Calu3 (cell line): ENCODE results near the gene ITGB2. TPM values are rescaled to one million over a fixed set of nuclear protein-coding genes. Genes with fewer than 3 reads are reported as not detected.
"Not testable (repeated sequence)": the region's sequence is repeated elsewhere in the genome, so short reads cannot be mapped to it uniquely, and the experiment has no call there.

Experiments
- BruUV-seq: library from RNA; stranded (reverse); fragments of 400-500 nt; replicated peaks from 2 replicates; lab custom pipeline; 2021; lab: Mats Ljungman, UMichigan
- CTCF ChIA-PET: fragments of 300-600 bp; sonication (Branson Sonifier 250); formaldehyde crosslinking; loops from one replicate; lab custom pipeline; 2022; ENCODE audit warnings: antibody characterized with exemption; lab: Charles Lee
- DNase-seq: peaks from one replicate; pipeline ENCODE4 v3.0.0; 2022
- H3K27ac Mint-ChIP-seq: one replicate; pipeline ENCODE4 v1.8.0; 2022; ENCODE audit warnings: mixed read lengths; ENCODE audit not compliant: unreplicated experiment
- H3K27me3 Mint-ChIP-seq: one replicate; pipeline ENCODE4 v1.8.0; 2022; ENCODE audit warnings: mixed read lengths; ENCODE audit not compliant: unreplicated experiment
- H3K36me3 Mint-ChIP-seq: one replicate; pipeline ENCODE4 v1.8.0; 2022; ENCODE audit warnings: mild to moderate bottlenecking, moderate library complexity, mixed read lengths; ENCODE audit not compliant: insufficient read depth, unreplicated experiment
- H3K4me1 Mint-ChIP-seq: one replicate; pipeline ENCODE4 v1.8.0; 2022; ENCODE audit warnings: mild to moderate bottlenecking, low read depth, mixed read lengths; ENCODE audit not compliant: unreplicated experiment
- H3K4me3 Mint-ChIP-seq: one replicate; pipeline ENCODE4 v1.8.0; 2022; ENCODE audit warnings: mild to moderate bottlenecking, low read depth, moderate library complexity, mixed read lengths; ENCODE audit not compliant: unreplicated experiment
- H3K9me3 Mint-ChIP-seq: one replicate; pipeline ENCODE4 v1.8.0; 2022; ENCODE audit warnings: low read depth, mixed read lengths; ENCODE audit not compliant: unreplicated experiment
- CTCF ChIP-seq: fragments of 200-600 bp; IDR thresholded peaks from one replicate; pipeline ENCODE4 v1.8.0; 2022; ENCODE audit warnings: antibody characterized with exemption; ENCODE audit not compliant: unreplicated experiment
- intact Hi-C: fragments of 100-400 bp; cut with micrococcal nuclease; formaldehyde crosslinking; loops from one replicate; pipeline ENCODE4 v1.10.0; 2022; ENCODE audit not compliant: unreplicated experiment
- total RNA-seq: library from RNA; stranded (reverse); gene quantifications from 2 replicates; pipeline ENCODE4 v1.2.3, GENCODE V29; 2022

ITGB2 gene
- total RNA-seq, 1 experiment from 2014 or later: 0.42 TPM

GRCh38 chr21:44913425-44914175 is 7.1 kb downstream of the ITGB2 start:
- CTCF ChIA-PET: no interaction called here
- no TSS peak for BruUV-seq
- Mint-ChIP-seq H3K36me3 (peaks cover 9% of the 10 kb centered on the region), H3K4me3 (no peak overlapping the region), H3K27me3 (peaks cover 13% of the 10 kb centered on the region), H3K4me1 (peaks cover 17% of the 10 kb centered on the region), H3K27ac (no peak overlapping the region), H3K9me3 (no peaks in the 10 kb centered on the region)
- intact Hi-C loops: no loop called here
- DNase-seq: no peak
- TF ChIP-seq CTCF: no peak

GRCh38 chr21:44912506-44913412 is 7.9 kb downstream of the ITGB2 start:
- H3K27ac Mint-ChIP-seq, CTCF ChIA-PET, BruUV-seq, H3K36me3 Mint-ChIP-seq, H3K9me3 Mint-ChIP-seq, H3K4me3 Mint-ChIP-seq, DNase-seq, intact Hi-C loops: not testable (repeated sequence)
- Mint-ChIP-seq H3K4me1 (peaks cover 17% of the 10 kb centered on the region), H3K27me3 (peaks cover 20% of the 10 kb centered on the region)

- DNase-seq: no peak
- intact Hi-C loops: no loop called here
- CTCF ChIA-PET: interaction anchor here (1.5 kb wide), 1 partner anchor 111 kb away, joined by 8 read pairs; the partner anchor contains the start of gene UBE2G2
- no TSS peak for BruUV-seq
- H3K27ac Mint-ChIP-seq: no peak overlapping the region
- no peak for TF ChIP-seq CTCF
- H3K27me3 Mint-ChIP-seq: peaks cover 20% of the 10 kb centered on the region
- H3K36me3 Mint-ChIP-seq: peaks cover 9% of the 10 kb centered on the region
- H3K4me3 Mint-ChIP-seq: no peak overlapping the region
- peaks cover 17% of the 10 kb centered on the region for H3K4me1 Mint-ChIP-seq
- no peaks in the 10 kb centered on the region for H3K9me3 Mint-ChIP-seq
These were observed 8.6 kb downstream of the ITGB2 start for GRCh38 chr21:44912158-44912473.

GRCh38 chr21:44911384-44912157 is 9.1 kb downstream of the ITGB2 start:
- intact Hi-C loops: no loop called here
- no peaks in the 10 kb centered on the region for H3K9me3 Mint-ChIP-seq
- CTCF ChIA-PET: interaction anchor here (0.5 to 1.5 kb wide), 3 partner anchors 16 to 110 kb away, joined by 3 to 8 read pairs (median 3); partner anchors contain the start of gene UBE2G2
- peak; percentile 84 for DNase-seq
- TF ChIP-seq CTCF: peak; percentile 29
- H3K4me3 Mint-ChIP-seq: no peak overlapping the region
- BruUV-seq: no TSS peak
- H3K27ac Mint-ChIP-seq: peak overlapping the region; percentile 13
- peaks cover 24% of the 10 kb centered on the region for H3K27me3 Mint-ChIP-seq
- H3K36me3 Mint-ChIP-seq: peaks cover 9% of the 10 kb centered on the region
- peaks cover 17% of the 10 kb centered on the region for H3K4me1 Mint-ChIP-seq
